Stomach (tissue), 9 donors: Measurements from ENCODE around the gene FOLR3. TPM values are rescaled to one million over a fixed set of nuclear protein-coding genes. Genes with fewer than 3 reads are reported as not detected.
"Not testable (repeated sequence)": the region's sequence is repeated elsewhere in the genome, so short reads cannot be mapped to it uniquely, and the experiment has no call there.

Experiments used
- DNase-seq, 2 donors: peaks; one replicate each; pipeline versions ENCODE4 v3.0.0 to v3.0.0-alpha.2; 2013 to 2019
- H3K27ac ChIP-seq, 5 donors: fragments of 200-600 bp in 4 of 5; sonication (generic) in 4 of 5; one replicate each; pipeline ENCODE4 v1.5.1; 2013 to 2019; ENCODE audit warnings: mild to moderate bottlenecking in 1 of 5, moderate library complexity in 1 of 5
- H3K27me3 ChIP-seq, 3 donors: fragments of 200-600 bp; sonication (generic); one replicate each; pipeline ENCODE4 v1.5.1; 2017 to 2019; ENCODE audit warnings: mixed run types in 1 of 3
- H3K36me3 ChIP-seq, 4 donors: fragments of 200-600 bp; sonication (generic); 1 replicate in 3 of 4; 2 replicates in 1 of 4; pipeline ENCODE4 v1.5.1; 2016 to 2019
- H3K4me1 ChIP-seq, 4 donors: fragments of 200-600 bp; sonication (generic); one replicate each; pipeline ENCODE4 v1.5.1; 2016 to 2019
- H3K4me3 ChIP-seq, 4 donors: fragments of 200-600 bp; sonication (generic) in 3 of 4; one replicate each; pipeline ENCODE4 v1.5.1; 2016 to 2019; ENCODE audit warnings: mild to moderate bottlenecking in 1 of 4
- H3K9me3 ChIP-seq, 4 donors: fragments of 200-600 bp; sonication (generic); one replicate each; pipeline ENCODE4 v1.5.1; 2016 to 2019
- CTCF ChIP-seq, 7 experiments: fragments of 450-650 bp in 4 of 7; fragments of 200-600 bp in 3 of 7; sonication (generic) in 3 of 7; IDR thresholded peaks; one replicate each; pipeline ENCODE4 v1.5.1; 2016 to 2019; ENCODE audit warnings: antibody characterized with exemption in 7 of 7, control low read depth in 2 of 7, mild to moderate bottlenecking in 1 of 7
- EP300 ChIP-seq: sonication (generic); formaldehyde crosslinking; IDR thresholded peaks from one replicate; pipeline ENCODE4 v1.6.1; 2017; ENCODE audit warnings: antibody characterized with exemption
- POLR2A ChIP-seq, 4 donors: fragments of 450-650 bp; IDR thresholded peaks; one replicate each; pipeline ENCODE4 v1.6.1; 2016; ENCODE audit warnings: antibody characterized with exemption in 4 of 4, control low read depth in 2 of 4, mild to moderate bottlenecking in 1 of 4, moderate library complexity in 1 of 4
- POLR2AphosphoS5 ChIP-seq, 3 donors: sonication (generic); formaldehyde crosslinking; IDR thresholded peaks; one replicate each; pipeline ENCODE4 v1.6.1; 2016; ENCODE audit warnings: antibody characterized with exemption in 3 of 3
- WGBS, 5 donors: extraction: QIAGEN DNeasy Blood & Tissue Kit in 3 of 5; methylation state at CpG; one replicate each; pipeline versions ENCODE4 v1.1.5 to v1.1.7; 2013 to 2018; 5-methylcytosine and 5-hydroxymethylcytosine counted together
- intact Hi-C: fragments of 100-400 bp; cut with DNase I; formaldehyde crosslinking; loops from one replicate; pipeline ENCODE4 v1.15.1; 2023; ENCODE audit warnings: low total_unique reads
- polyA plus RNA-seq, 3 donors: library from polyadenylated mRNA; stranded (reverse); fragments of 200-250 nt; gene quantifications; one replicate each; pipeline ENCODE4 v1.2.3, GENCODE V29; 2013
- total RNA-seq, 5 donors: library from RNA; depleted of rRNA; stranded (reverse); fragments of >200 nt; gene quantifications; one replicate each; pipeline versions ENCODE4 v1.1.0 to v1.2.3, GENCODE V29; 2014 to 2016
- donor health status: healthy with polysubstance abuse.
- donor health status: Bipolar disorder and iron deficiency.
- donor health status: healthy.

The FOLR3 gene
- total and polyA plus RNA-seq, 8 donors = 0.15 to 36.8 (median 0.62) TPM; not detected in 5

- Histone ChIP-seq H3K9me3 (no peaks in the 10 kb centered on the region), H3K36me3 (no peaks in the 10 kb centered on the region), H3K4me1 (no peaks in the 10 kb centered on the region), H3K27me3 (no peaks in the 10 kb centered on the region), H3K4me3 (no peak overlapping the region), H3K27ac (no peak overlapping the region)
- TF ChIP-seq POLR2AphosphoS5 (IDR thresholded peaks at IDR 0.05) = no peak
- no peak for TF ChIP-seq EP300
- no peak for TF ChIP-seq CTCF (IDR thresholded peaks at IDR 0.05)
- no peak for TF ChIP-seq POLR2A (IDR thresholded peaks at IDR 0.05)
- intact Hi-C loops = loop anchor here (5.0 kb wide), 1 partner anchor 169 kb away; no protein-coding TSS in a partner anchor
- WGBS, 5 donors = 26 to 73% (median 32%) methylated on average over 2 of the region's 2 CpGs
- DNase-seq = no peak
Observed at GRCh38 chr11:72146625-72147024, 11.1 kb downstream of the FOLR3 start.

GRCh38 chr11:72150882-72151281 lies 15.4 kb downstream of the FOLR3 start:
- Histone ChIP-seq H3K4me1 (no peaks in the 10 kb centered on the region), H3K4me3 (no peak overlapping the region), H3K27ac (no peak overlapping the region), H3K9me3 (no peaks in the 10 kb centered on the region), H3K27me3 (no peaks in the 10 kb centered on the region), H3K36me3 (no peaks in the 10 kb centered on the region)
- TF ChIP-seq POLR2AphosphoS5 (IDR thresholded peaks at IDR 0.05) (no peak), EP300 (no peak), POLR2A (IDR thresholded peaks at IDR 0.05) (no peak), CTCF (IDR thresholded peaks at IDR 0.05) (no peak)
- 58 to 75% (median 68%) methylated on average over 4 of the region's 4 CpGs for WGBS, 5 donors
- DNase-seq = no peak
- intact Hi-C loops = no loop called here

- H3K4me1 ChIP-seq, H3K27me3 ChIP-seq, H3K27ac ChIP-seq, H3K4me3 ChIP-seq, intact Hi-C loops, H3K9me3 ChIP-seq, H3K36me3 ChIP-seq, DNase-seq: not testable (repeated sequence)
- WGBS, 5 donors = 84 to 88% (median 87%) methylated on average over 6 of the region's 6 CpGs
Observed at GRCh38 chr11:72153874-72154273, 18.3 kb downstream of the FOLR3 start.

GRCh38 chr11:72154816-72155215 lies 19.3 kb downstream of the FOLR3 start:
- Histone ChIP-seq H3K4me3 (no peak overlapping the region), H3K27ac (no peak overlapping the region), H3K27me3 (peaks cover 0 to 10% (median 0%) of the 10 kb centered on the region in 3 donors), H3K36me3 (no peaks in the 10 kb centered on the region), H3K9me3 (no peaks in the 10 kb centered on the region), H3K4me1 (no peaks in the 10 kb centered on the region)
- 75 to 92% (median 89%) methylated on average over 3 of the region's 3 CpGs for WGBS, 5 donors
- intact Hi-C loops = no loop called here
- no peak for DNase-seq
- TF ChIP-seq POLR2AphosphoS5 (IDR thresholded peaks at IDR 0.05) = no peak
- no peak for TF ChIP-seq CTCF (IDR thresholded peaks at IDR 0.05)
- TF ChIP-seq POLR2A (IDR thresholded peaks at IDR 0.05) = no peak
- no peak for TF ChIP-seq EP300

- Histone ChIP-seq H3K27me3 (peaks cover 0 to 10% (median 0%) of the 10 kb centered on the region in 3 donors), H3K27ac (no peak overlapping the region), H3K4me1 (no peaks in the 10 kb centered on the region), H3K9me3 (no peaks in the 10 kb centered on the region), H3K4me3 (no peak overlapping the region), H3K36me3 (no peaks in the 10 kb centered on the region)
- intact Hi-C loops = no loop called here
- TF ChIP-seq CTCF (IDR thresholded peaks at IDR 0.05) = no peak
- WGBS, 5 donors = 83 to 88% (median 86%) methylated on average over 4 of the region's 4 CpGs
- DNase-seq = no peak
Observed at GRCh38 chr11:72155751-72156150, 20.2 kb downstream of the FOLR3 start.
